OCI-LY7 (cell line): ENCODE data around the gene PATJ. TPM values are rescaled to one million over a fixed set of nuclear protein-coding genes. Genes with fewer than 3 reads are reported as not detected.

Experiments
- BruUV-seq: library from RNA; stranded (reverse); fragments of 400-500 nt; replicated peaks from 2 replicates; lab custom pipeline; 2021; lab: Mats Ljungman, UMichigan
- CTCF ChIA-PET: fragments of 300-600 bp; sonication (Branson Sonifier 250); formaldehyde crosslinking; loops from one replicate; lab custom pipeline; 2022; ENCODE audit warnings: antibody characterized with exemption; ENCODE audit not compliant: unreplicated experiment; lab: Charles Lee
- POLR2A ChIA-PET: fragments of 300-600 bp; sonication (Branson Sonifier 250); formaldehyde crosslinking; loops from one replicate; lab custom pipeline; 2022; ENCODE audit warnings: antibody characterized with exemption; lab: Charles Lee
- DNase-seq: peaks from one replicate; pipeline ENCODE4 v3.0.0-alpha.2; 2015; ENCODE audit warnings: low spot score
- H2AFZ ChIP-seq: fragments of 200-600 bp; sonication (generic), shearing (Covaris generic); 2 replicates; pipeline ENCODE4 v1.6.1; 2014; ENCODE audit warnings: mild to moderate bottlenecking, antibody characterized with exemption, low read length, moderate library complexity
- H3K27ac ChIP-seq: fragments of 200-600 bp; sonication (generic); 2 replicates; pipeline ENCODE4 v1.5.1; 2014; ENCODE audit warnings: mixed run types, low read depth, mild to moderate bottlenecking, moderate library complexity, low read length, inconsistent platforms; ENCODE audit not compliant: poor library complexity, severe bottlenecking
- H3K36me3 ChIP-seq: fragments of 200-600 bp; sonication (generic); 2 replicates; pipeline ENCODE4 v1.6.1; 2014; ENCODE audit warnings: mild to moderate bottlenecking, antibody characterized with exemption, low read length, moderate library complexity, mixed read lengths; ENCODE audit not compliant: insufficient read depth
- H3K4me1 ChIP-seq: fragments of 200-600 bp; sonication (generic); 2 replicates; pipeline ENCODE4 v1.5.1; 2014; ENCODE audit warnings: mild to moderate bottlenecking, low read length; ENCODE audit not compliant: insufficient read depth, poor library complexity, severe bottlenecking
- H3K4me2 ChIP-seq: fragments of 200-600 bp; sonication (generic); 2 replicates; pipeline ENCODE4 v1.6.1; 2014; ENCODE audit warnings: mild to moderate bottlenecking, low read length
- H3K4me3 ChIP-seq: fragments of 200-600 bp; sonication (generic); 2 replicates; pipeline ENCODE4 v1.5.1; 2014; ENCODE audit warnings: mild to moderate bottlenecking, low read depth, low read length; ENCODE audit not compliant: poor library complexity, severe bottlenecking
- H3K79me2 ChIP-seq: fragments of 200-600 bp; sonication (generic); 2 replicates; pipeline ENCODE4 v1.6.1; 2016; ENCODE audit warnings: low read depth, mild to moderate bottlenecking, low read length, moderate library complexity, mixed read lengths; ENCODE audit not compliant: insufficient read depth
- H3K9me2 ChIP-seq: fragments of 200-600 bp; sonication (generic); 2 replicates; pipeline ENCODE4 v1.6.1; 2016; ENCODE audit warnings: mild to moderate bottlenecking, low read length, mixed read lengths; ENCODE audit not compliant: insufficient read depth
- H3K9me3 ChIP-seq: fragments of 200-600 bp; sonication (generic); 2 replicates; pipeline ENCODE4 v1.6.1; 2014; ENCODE audit warnings: mild to moderate bottlenecking, mixed run types, low read length, mixed read lengths
- H4K20me1 ChIP-seq: fragments of 200-600 bp; sonication (generic); 2 replicates; pipeline ENCODE4 v1.6.1; 2014; ENCODE audit warnings: mild to moderate bottlenecking, antibody characterized with exemption, low read length, moderate library complexity, mixed read lengths; ENCODE audit not compliant: insufficient read depth
- EZH2phosphoT487 ChIP-seq: fragments of 200-600 bp; sonication (generic); IDR thresholded peaks from 2 replicates; pipeline ENCODE4 v1.6.1; 2018; ENCODE audit warnings: low read depth, borderline replicate concordance, mild to moderate bottlenecking, mixed run types, antibody characterized with exemption, low read length, moderate library complexity, mixed read lengths
- intact Hi-C: fragments of 100-400 bp; cut with micrococcal nuclease; formaldehyde crosslinking; loops from one replicate; pipeline ENCODE4 v1.10.0; 2022; ENCODE audit not compliant: unreplicated experiment
- total RNA-seq, 2 experiments: library from RNA; depleted of rRNA in 1 of 2; stranded (reverse); fragments of >200 nt in 1 of 2; shearing (Covaris generic) in 1 of 2; gene quantifications; 2 replicates each; pipeline ENCODE4 v1.2.3, GENCODE V29; 2014 to 2022
- TF ChIP-seq, protein P1 (sequence below): fragments of 200-600 bp; sonication (generic); conservative IDR thresholded peaks from 2 replicates; pipeline ENCODE4 v1.5.1; 2014; ENCODE audit warnings: mild to moderate bottlenecking, antibody characterized with exemption, low read length, moderate library complexity, mixed read lengths

Gene PATJ
- total RNA-seq, 2 experiments from 2014 or later: 0.95 to 4.0 TPM

GRCh38 chr1:61887076-61887867, 145.0 kb downstream of the PATJ start:
- Histone ChIP-seq H3K9me2 (no peaks in the 10 kb centered on the region), H3K79me2 (no peaks in the 10 kb centered on the region), H3K9me3 (no peaks in the 10 kb centered on the region), H4K20me1 (no peaks in the 10 kb centered on the region), H3K27ac (no peak overlapping the region), H3K36me3 (no peaks in the 10 kb centered on the region), H3K4me2 (no peak overlapping the region), H3K4me1 (no peaks in the 10 kb centered on the region), H2AFZ (no peak overlapping the region), H3K4me3 (no peak overlapping the region)
- BruUV-seq: no TSS peak
- no peak for TF ChIP-seq EZH2phosphoT487
- TF ChIP-seq, protein P1, sequence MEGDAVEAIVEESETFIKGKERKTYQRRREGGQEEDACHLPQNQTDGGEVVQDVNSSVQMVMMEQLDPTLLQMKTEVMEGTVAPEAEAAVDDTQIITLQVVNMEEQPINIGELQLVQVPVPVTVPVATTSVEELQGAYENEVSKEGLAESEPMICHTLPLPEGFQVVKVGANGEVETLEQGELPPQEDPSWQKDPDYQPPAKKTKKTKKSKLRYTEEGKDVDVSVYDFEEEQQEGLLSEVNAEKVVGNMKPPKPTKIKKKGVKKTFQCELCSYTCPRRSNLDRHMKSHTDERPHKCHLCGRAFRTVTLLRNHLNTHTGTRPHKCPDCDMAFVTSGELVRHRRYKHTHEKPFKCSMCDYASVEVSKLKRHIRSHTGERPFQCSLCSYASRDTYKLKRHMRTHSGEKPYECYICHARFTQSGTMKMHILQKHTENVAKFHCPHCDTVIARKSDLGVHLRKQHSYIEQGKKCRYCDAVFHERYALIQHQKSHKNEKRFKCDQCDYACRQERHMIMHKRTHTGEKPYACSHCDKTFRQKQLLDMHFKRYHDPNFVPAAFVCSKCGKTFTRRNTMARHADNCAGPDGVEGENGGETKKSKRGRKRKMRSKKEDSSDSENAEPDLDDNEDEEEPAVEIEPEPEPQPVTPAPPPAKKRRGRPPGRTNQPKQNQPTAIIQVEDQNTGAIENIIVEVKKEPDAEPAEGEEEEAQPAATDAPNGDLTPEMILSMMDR: no peak
- POLR2A ChIA-PET: interaction anchor here (0.5 to 0.7 kb wide), 4 partner anchors 53 to 1614 kb away, joined by 3 to 4 read pairs (median 3); no protein-coding TSS in a partner anchor
- CTCF ChIA-PET: no interaction called here
- intact Hi-C loops: no loop called here
- DNase-seq: no peak

DNA sequence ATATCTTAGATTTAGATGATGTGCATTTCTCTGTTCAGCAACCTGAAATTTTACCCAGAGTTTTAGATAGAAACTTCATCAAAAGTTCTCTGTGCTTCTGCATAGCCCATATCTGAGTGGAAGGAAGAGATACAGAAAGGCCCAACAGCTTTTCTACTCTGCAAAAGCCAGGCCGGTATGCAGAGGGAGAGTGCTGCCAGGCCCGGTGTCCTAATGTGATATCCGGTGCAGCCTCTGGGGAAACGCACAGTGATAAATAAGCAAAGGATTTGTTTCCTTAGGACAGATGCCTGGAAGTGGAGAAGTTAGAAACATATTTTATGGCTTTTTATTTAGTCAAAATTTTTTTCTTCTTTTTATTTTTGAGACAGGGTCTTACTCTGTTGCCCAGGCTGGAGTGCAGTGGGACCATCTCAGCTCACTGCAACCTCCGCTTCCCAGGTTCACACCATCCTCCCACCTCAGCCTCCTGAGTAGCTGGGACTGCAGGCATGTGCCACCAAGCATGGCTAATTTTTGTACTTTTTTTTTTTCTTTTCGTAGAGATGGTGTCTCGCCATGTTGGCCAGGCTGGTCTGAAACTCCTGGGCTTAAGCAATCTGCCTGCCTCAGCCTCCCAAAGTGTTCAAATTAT, 145.8 kb downstream of the PATJ start:
- BruUV-seq: no TSS peak
- TF ChIP-seq, protein P1: no peak
- TF ChIP-seq EZH2phosphoT487: no peak
- H3K4me3 ChIP-seq: no peak overlapping the region
- no peaks in the 10 kb centered on the region for H3K36me3 ChIP-seq
- H3K27ac ChIP-seq: no peak overlapping the region
- intact Hi-C loops: no loop called here
- no peak overlapping the region for H3K4me2 ChIP-seq
- H4K20me1 ChIP-seq: no peaks in the 10 kb centered on the region
- H3K79me2 ChIP-seq: no peaks in the 10 kb centered on the region
- ChIA-PET POLR2A (interaction anchor here (0.5 to 0.7 kb wide), 2 partner anchors 824 to 852 kb away, joined by 3 read pairs; no protein-coding TSS in a partner anchor), CTCF (no interaction called here)
- H2AFZ ChIP-seq: no peak overlapping the region
- no peaks in the 10 kb centered on the region for H3K9me2 ChIP-seq
- H3K9me3 ChIP-seq: no peaks in the 10 kb centered on the region
- H3K4me1 ChIP-seq: no peaks in the 10 kb centered on the region
- DNase-seq: no peak
